D721Med (cell line): ENCODE data around the gene ENTPD1.
"Not testable (repeated sequence)": the region's sequence is repeated elsewhere in the genome, so short reads cannot be mapped to it uniquely, and the experiment has no call there.

Experiments used
- DNase-seq: peaks from one replicate; pipeline ENCODE4 v3.0.0; 2011; ENCODE audit warnings: low spot score; ENCODE audit not compliant: insufficient read length
- FAIRE-seq: peaks from 2 replicates; lab custom pipeline; 2011; peaks lifted over from hg19 to GRCh38; lab: Jason Lieb, UNC
- CTCF ChIP-seq: IDR thresholded peaks from 2 replicates; pipeline ENCODE4 v1.5.1; 2012; ENCODE audit warnings: mild to moderate bottlenecking, control low read depth; ENCODE audit not compliant: insufficient read depth; ENCODE audit errors: missing control alignments

ENTPD1 gene

GRCh38 chr10:95798096-95798855 lies 42.3 kb downstream of the ENTPD1 start:
- FAIRE-seq: no peak
- DNase-seq: no peak
- no peak for TF ChIP-seq CTCF

- not testable (repeated sequence) for FAIRE-seq, DNase-seq
Measured at GRCh38 chr10:95800286-95800685, 44.3 kb downstream of the ENTPD1 start.

- FAIRE-seq, DNase-seq: not testable (repeated sequence)
Measured at GRCh38 chr10:95806687-95807380, 50.9 kb downstream of the ENTPD1 start.

- not testable (repeated sequence) for DNase-seq, FAIRE-seq
Measured at GRCh38 chr10:95808705-95809308, 52.8 kb downstream of the ENTPD1 start.

- DNase-seq (no peak), FAIRE-seq (no peak)
- TF ChIP-seq CTCF: no peak
Measured at GRCh38 chr10:95809370-95810197, 53.6 kb downstream of the ENTPD1 start.

- no peak for FAIRE-seq
- no peak for TF ChIP-seq CTCF
- no peak for DNase-seq
Measured at GRCh38 chr10:95810198-95810976, 54.4 kb downstream of the ENTPD1 start.

GRCh38 chr10:95813054-95813685 lies 57.2 kb downstream of the ENTPD1 start:
- no peak for TF ChIP-seq CTCF
- no peak for FAIRE-seq
- no peak for DNase-seq
